K562 (cell line): ENCODE measurements around the gene SLK. TPM values are rescaled to one million over a fixed set of nuclear protein-coding genes. Genes with fewer than 3 reads are reported as not detected.
A peak's percentile ranks its signal among the peaks of the same experiment; 100 is the strongest.

Experiments used
- ATAC-seq: fragments of 200-7000 bp; cut with Tn5 transposase; 3 replicates; pipeline ENCODE4 v1.9.1; 2020; ENCODE audit warnings: moderate library complexity
- BruUV-seq: library from RNA; stranded (reverse); fragments of 400-500 nt; replicated peaks from 2 replicates; lab custom pipeline; 2021; lab: Mats Ljungman, UMichigan
- CTCF ChIA-PET: fragments of 300-600 bp; formaldehyde crosslinking; extraction: SDS; loops from one replicate; lab custom pipeline; 2021; ENCODE audit warnings: low intra/inter-chr PET ratio; lab: Yijun Ruan, JAX
- POLR2A ChIA-PET: fragments of 300-600, 350-650 bp; sonication (Branson Sonifier 250); formaldehyde crosslinking; extraction: SDS; loops from one replicate; lab custom pipeline; 2021; ENCODE audit warnings: antibody characterized with exemption, inconsistent platforms; lab: Yijun Ruan, JAX
- DNase-seq, 4 experiments: peaks; one replicate each; pipeline versions ENCODE4 v3.0.0 to v3.0.0-alpha.2; 2011 to 2018; ENCODE audit warnings: low spot score in 3 of 4, mixed read lengths in 3 of 4; ENCODE audit errors: extremely low read depth in 1 of 4
- FAIRE-seq: peaks from 2 replicates; lab custom pipeline; 2011; peaks lifted over from hg19 to GRCh38; lab: Jason Lieb, UNC
- H2AFZ ChIP-seq: 2 replicates; pipeline ENCODE4 v1.6.0; 2011; ENCODE audit warnings: low read depth, low read length, control low read depth, inconsistent platforms
- H3K27ac ChIP-seq: fragments of 200-600 bp; 3 replicates; pipeline ENCODE4 v1.8.0; 2011; ENCODE audit warnings: low read depth, mild to moderate bottlenecking, control low read depth, inconsistent platforms, low read length, moderate library complexity, mixed read lengths; ENCODE audit errors: extremely low read depth
- H3K27me3 ChIP-seq, 2 experiments: fragments of 300-600 bp in 1 of 2; 2 replicates in 1 of 2; 3 replicates in 1 of 2; pipeline versions ENCODE4 v1.6.0 to v1.8.0; 2011; ENCODE audit warnings: inconsistent platforms in 2 of 2, low read length in 2 of 2, mild to moderate bottlenecking in 1 of 2, mixed read lengths in 1 of 2, moderate library complexity in 1 of 2; ENCODE audit not compliant: control insufficient read depth in 2 of 2, insufficient read depth in 2 of 2
- H3K36me3 ChIP-seq: fragments of 300-600 bp; 3 replicates; pipeline ENCODE4 v1.8.0; 2011; ENCODE audit warnings: mild to moderate bottlenecking, low read length, inconsistent platforms; ENCODE audit not compliant: control insufficient read depth, insufficient read depth
- H3K4me1 ChIP-seq, 2 experiments: fragments of 200-600 bp in 1 of 2; replicated peaks in 1 of 2; 2 replicates in 1 of 2; 3 replicates in 1 of 2; pipeline versions ENCODE4 v1.5.1 to v1.8.0; 2011; ENCODE audit warnings: inconsistent platforms in 2 of 2, low read length in 2 of 2, mild to moderate bottlenecking in 1 of 2, mixed read lengths in 1 of 2, moderate library complexity in 1 of 2; ENCODE audit not compliant: control insufficient read depth in 2 of 2, insufficient read depth in 2 of 2
- H3K4me2 ChIP-seq: 2 replicates; pipeline ENCODE4 v1.6.1; 2011; ENCODE audit warnings: low read length, control low read depth, inconsistent platforms, mixed read lengths; ENCODE audit not compliant: insufficient read depth
- H3K4me3 ChIP-seq: fragments of 200-600 bp; sonication (generic), shearing (Covaris generic); 2 replicates; pipeline ENCODE4 v1.5.1; 2016; ENCODE audit warnings: control low read depth, inconsistent platforms
- H3K79me2 ChIP-seq: fragments of 200-600 bp; 3 replicates; pipeline ENCODE4 v1.8.0; 2011; ENCODE audit warnings: low read length, inconsistent platforms; ENCODE audit not compliant: control insufficient read depth, insufficient read depth
- H3K9ac ChIP-seq, 2 experiments: 2 replicates each; pipeline versions ENCODE4 v1.6.0 to v1.6.1; 2011; ENCODE audit warnings: low read depth in 2 of 2, low read length in 2 of 2, control low read depth in 1 of 2, inconsistent platforms in 1 of 2, mild to moderate bottlenecking in 1 of 2, mixed read lengths in 1 of 2; ENCODE audit not compliant: insufficient read depth in 1 of 2
- H3K9me1 ChIP-seq: one replicate; pipeline ENCODE4 v1.6.0; 2011; ENCODE audit warnings: inconsistent platforms, mild to moderate bottlenecking, low read length, moderate library complexity; ENCODE audit not compliant: control insufficient read depth, insufficient read depth
- H3K9me3 ChIP-seq: replicated peaks from 2 replicates; pipeline ENCODE4 v1.5.1; 2011; ENCODE audit warnings: low read depth, low read length, inconsistent platforms; ENCODE audit not compliant: control insufficient read depth, insufficient read depth
- H4K20me1 ChIP-seq: replicated peaks from 2 replicates; pipeline ENCODE4 v1.6.1; 2011; ENCODE audit warnings: low read length, inconsistent platforms, mixed read lengths; ENCODE audit not compliant: control insufficient read depth, insufficient read depth
- ATF7 ChIP-seq: fragments of 450-650 bp; IDR thresholded peaks from 2 replicates; pipeline ENCODE4 v1.7.1; 2014; ENCODE audit warnings: mild to moderate bottlenecking, moderate library complexity
- CBX1 ChIP-seq: sonication (generic); IDR thresholded peaks from 2 replicates; pipeline ENCODE4 v1.6.1; 2016; ENCODE audit warnings: antibody characterized with exemption, low read depth, mild to moderate bottlenecking
- CTBP1 ChIP-seq: fragments of 450-650 bp; IDR thresholded peaks from 2 replicates; pipeline ENCODE4 v1.6.1; 2016; ENCODE audit warnings: borderline replicate concordance
- ELF1 ChIP-seq: fragments of 200-800 bp; sonication (Bioruptor generic); IDR thresholded peaks from 2 replicates; pipeline ENCODE4 v1.6.1; 2016; ENCODE audit warnings: missing genetic modification characterization, missing compliant biosample characterization
- PHB ChIP-seq: fragments of 250-450 bp; sonication (Bioruptor Pico); IDR thresholded peaks from 2 replicates; pipeline ENCODE4 v1.5.0; 2021
- PKNOX1 ChIP-seq: fragments of 450-650 bp; IDR thresholded peaks from 2 replicates; pipeline ENCODE4 v1.6.1; 2016
- POLR2A ChIP-seq: fragments of 450-650 bp; conservative IDR thresholded peaks from 2 replicates; pipeline ENCODE4 v1.6.1; 2016
- PRDM10 ChIP-seq: fragments of 450-650 bp; IDR thresholded peaks from 2 replicates; pipeline ENCODE4 v1.6.1; 2018; ENCODE audit not compliant: partially characterized antibody
- RBFOX2 ChIP-seq: fragments of 200-400 bp; formaldehyde crosslinking; IDR thresholded peaks from 2 replicates; pipeline ENCODE4 v1.6.1; 2017; ENCODE audit warnings: low read depth, mild to moderate bottlenecking, low read length, moderate library complexity
- RNF219 ChIP-seq: fragments of 250-450 bp; sonication (Bioruptor Pico); IDR thresholded peaks from 2 replicates; pipeline ENCODE4 v1.5.0; 2022; ENCODE audit warnings: mild to moderate bottlenecking
- RUNX1 ChIP-seq: sonication (generic); IDR thresholded peaks from 2 replicates; pipeline ENCODE4 v1.6.1; 2016; ENCODE audit warnings: antibody characterized with exemption, low read depth
- TRIM28 ChIP-seq: fragments of 450-650 bp; IDR thresholded peaks from 2 replicates; pipeline ENCODE4 v1.6.1; 2017
- ZBTB2 ChIP-seq: fragments of 450-650 bp; IDR thresholded peaks from 2 replicates; pipeline ENCODE4 v1.6.1; 2016; ENCODE audit warnings: antibody characterized with exemption
- ZNF778 ChIP-seq: fragments of 450-650 bp; formaldehyde crosslinking; IDR thresholded peaks from 2 replicates; pipeline ENCODE4 v1.4.0; 2020; ENCODE audit warnings: mild to moderate bottlenecking, moderate library complexity
- WGBS: fragments of 100-300 bp; shearing (Covaris generic); methylation state at CpG from one replicate; pipeline ENCODE4 v1.1.6; 2016; ENCODE audit warnings: low coverage, mixed read lengths; ENCODE audit not compliant: insufficient coverage; ENCODE audit errors: missing lambda C conversion rate; 5-methylcytosine and 5-hydroxymethylcytosine counted together
- in situ Hi-C: fragments of 300-500 bp; cut with MboI; formaldehyde crosslinking; loops from 4 replicates; pipeline ENCODE4 v1.15.0; 2018; ENCODE audit warnings: inconsistent platforms, mixed read lengths
- intact Hi-C: fragments of 100-400 bp; cut with micrococcal nuclease; formaldehyde crosslinking; loops from 2 replicates; pipeline ENCODE4 v1.14.2; 2022
- polyA plus RNA-seq, 8 experiments: library from polyadenylated mRNA; depleted of rRNA in 4 of 8; stranded (reverse) in 5 of 8; unstranded in 3 of 8; fragments of >200 nt; fragmentation: Nextera tagmentation in 2 of 8; fragmentation: Illumina TruSeq in 1 of 8; extraction: Ambion mirVana in 2 of 8; extraction: Trizol in 1 of 8; gene quantifications; 2 replicates each; pipeline versions ENCODE4 v1.2.1 to v1.2.3, GENCODE V29; 2011 to 2014; ENCODE audit warnings: inconsistent platforms in 1 of 8, missing spikeins in 1 of 8
- total RNA-seq, 7 experiments: library from RNA; depleted of rRNA in 6 of 7; stranded (reverse); fragments of >200 nt in 6 of 7; fragmentation: Illumina TruSeq in 2 of 7; extraction: Trizol in 2 of 7; gene quantifications; 2 replicates each; pipeline versions ENCODE4 v1.2.1 to v1.2.3, GENCODE V29; 2011 to 2021; ENCODE audit warnings: low replicate concordance in 1 of 7

SLK gene
- total and polyA plus RNA-seq, 9 of the 15 experiments (the other 6 are each of a cell fraction or from before 2014, with no cell fraction given), result 8.2 to 40.0 (median 23.4) TPM

- Histone ChIP-seq H3K9me3 (no peaks in the 10 kb centered on the region), H3K4me1 (peaks cover 2 to 5% of the 10 kb centered on the region in 2 experiments; a peak in 2 of 5 replicates), H3K36me3 (0 out of 3 replicates have a peak, but pooled peaks cover 2% of the 10 kb centered on the region), H3K27ac (peak overlapping the region; percentile 98), H2AFZ (no peak overlapping the region), H3K9ac (peak overlapping the region; percentile 78 to 87), H3K4me3 (peak overlapping the region; percentile 90), H3K4me2 (peak overlapping the region; percentile 91), H4K20me1 (peaks cover 9% of the 10 kb centered on the region), H3K27me3 (no peaks in the 10 kb centered on the region), H3K79me2 (peaks cover 77% of the 10 kb centered on the region), H3K9me1 (no peaks in the 10 kb centered on the region)
- DNase-seq (no peak), ATAC-seq (peak; percentile 33), FAIRE-seq (no peak)
- CTCF ChIA-PET, result no interaction called here
- POLR2A ChIA-PET, result interaction anchor here (0.7 to 1.4 kb wide), 2 partner anchors 8 to 32 kb away, joined by 3 to 8 read pairs; no protein-coding TSS in a partner anchor
- intact Hi-C loops (loop anchor here (1.0 to 5.0 kb wide), 3 partner anchors 50 to 154 kb away; partner anchors contain the start of genes SFR1 and STN1), in situ Hi-C loops (loop anchor here (5.0 kb wide), 1 partner anchor 81 kb away; no protein-coding TSS in a partner anchor)
- WGBS, result under 1% methylated on average over 18 of the region's 23 CpGs
- BruUV-seq, result no TSS peak
- no peak for TF ChIP-seq RUNX1
- no peak for TF ChIP-seq CTBP1
- TF ChIP-seq CBX1, result no peak
- peak; percentile 59; the same call in 1 of the 2 replicates for TF ChIP-seq ATF7
- no peak for TF ChIP-seq PHB (CRISPR knock-in tag)
- TF ChIP-seq PKNOX1, result no peak
- no peak for TF ChIP-seq ZBTB2
- no peak for TF ChIP-seq ZNF778 (CRISPR knock-in tag)
- no peak for TF ChIP-seq TRIM28
- no peak for TF ChIP-seq RNF219 (CRISPR knock-in tag)
- no peak for TF ChIP-seq POLR2A
- TF ChIP-seq ELF1 (tag), result no peak
- no peak for TF ChIP-seq PRDM10
- peak; percentile 18; the same call in 1 of the 2 replicates for TF ChIP-seq RBFOX2
Measured at GRCh38 chr10:103968441-103969391, 1.8 kb downstream of the SLK start.
